AG04450 (cell line): ENCODE results near the gene STX2. TPM values are rescaled to one million over a fixed set of nuclear protein-coding genes. Genes with fewer than 3 reads are reported as not detected.

Source experiments
- CTCF ChIA-PET: fragments of 300-600, 350-600 bp; formaldehyde crosslinking; extraction: SDS; loops from one replicate; lab custom pipeline; 2022; ENCODE audit warnings: antibody characterized with exemption, inconsistent platforms; lab: Charles Lee
- POLR2A ChIA-PET: fragments of 350-600 bp; formaldehyde crosslinking; extraction: SDS; loops from one replicate; lab custom pipeline; 2021; ENCODE audit warnings: antibody characterized with exemption, inconsistent platforms; lab: Yijun Ruan, JAX
- DNase-seq: peaks from one replicate; pipeline ENCODE4 v3.0.0-alpha.2; 2011; ENCODE audit warnings: low read depth, low spot score
- H3K27ac ChIP-seq: one replicate; pipeline ENCODE4 v1.5.1; 2012; ENCODE audit warnings: low read depth, low read length, control low read depth
- H3K27me3 ChIP-seq: one replicate; pipeline ENCODE4 v1.6.0; 2012; ENCODE audit warnings: low read length; ENCODE audit not compliant: control insufficient read depth, insufficient read depth
- H3K4me3 ChIP-seq: 2 replicates; pipeline ENCODE4 v1.5.1; 2011; ENCODE audit warnings: mild to moderate bottlenecking, low read depth, low read length, control low read depth
- H3K9me3 ChIP-seq: 2 replicates; pipeline ENCODE4 v1.5.1; 2012; ENCODE audit warnings: low read length; ENCODE audit not compliant: control insufficient read depth, insufficient read depth
- polyA plus RNA-seq: library from polyadenylated mRNA; depleted of rRNA; stranded (reverse); fragments of >200 nt; gene quantifications from 2 replicates; pipeline ENCODE4 v1.2.3, GENCODE V29; 2011
- TF ChIP-seq, protein P1 (sequence below): IDR thresholded peaks from 2 replicates; pipeline ENCODE4 v1.5.1; 2011; ENCODE audit warnings: low read depth, low read length, control low read depth, inconsistent platforms

The STX2 gene
- polyA plus RNA-seq, 1 experiment = 42.8 TPM

- no peak for DNase-seq
- no peak overlapping the region for H3K27ac ChIP-seq
- peaks cover 2% of the 10 kb centered on the region for H3K27me3 ChIP-seq
- H3K9me3 ChIP-seq = peaks cover 10% of the 10 kb centered on the region
- TF ChIP-seq, protein P1, sequence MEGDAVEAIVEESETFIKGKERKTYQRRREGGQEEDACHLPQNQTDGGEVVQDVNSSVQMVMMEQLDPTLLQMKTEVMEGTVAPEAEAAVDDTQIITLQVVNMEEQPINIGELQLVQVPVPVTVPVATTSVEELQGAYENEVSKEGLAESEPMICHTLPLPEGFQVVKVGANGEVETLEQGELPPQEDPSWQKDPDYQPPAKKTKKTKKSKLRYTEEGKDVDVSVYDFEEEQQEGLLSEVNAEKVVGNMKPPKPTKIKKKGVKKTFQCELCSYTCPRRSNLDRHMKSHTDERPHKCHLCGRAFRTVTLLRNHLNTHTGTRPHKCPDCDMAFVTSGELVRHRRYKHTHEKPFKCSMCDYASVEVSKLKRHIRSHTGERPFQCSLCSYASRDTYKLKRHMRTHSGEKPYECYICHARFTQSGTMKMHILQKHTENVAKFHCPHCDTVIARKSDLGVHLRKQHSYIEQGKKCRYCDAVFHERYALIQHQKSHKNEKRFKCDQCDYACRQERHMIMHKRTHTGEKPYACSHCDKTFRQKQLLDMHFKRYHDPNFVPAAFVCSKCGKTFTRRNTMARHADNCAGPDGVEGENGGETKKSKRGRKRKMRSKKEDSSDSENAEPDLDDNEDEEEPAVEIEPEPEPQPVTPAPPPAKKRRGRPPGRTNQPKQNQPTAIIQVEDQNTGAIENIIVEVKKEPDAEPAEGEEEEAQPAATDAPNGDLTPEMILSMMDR = no peak
- POLR2A ChIA-PET = no interaction called here
- H3K4me3 ChIP-seq = no peak overlapping the region
- CTCF ChIA-PET = no interaction called here
These were observed 70.9 kb downstream of the STX2 start for GRCh38 chr12:130768120-130768519.

DNA sequence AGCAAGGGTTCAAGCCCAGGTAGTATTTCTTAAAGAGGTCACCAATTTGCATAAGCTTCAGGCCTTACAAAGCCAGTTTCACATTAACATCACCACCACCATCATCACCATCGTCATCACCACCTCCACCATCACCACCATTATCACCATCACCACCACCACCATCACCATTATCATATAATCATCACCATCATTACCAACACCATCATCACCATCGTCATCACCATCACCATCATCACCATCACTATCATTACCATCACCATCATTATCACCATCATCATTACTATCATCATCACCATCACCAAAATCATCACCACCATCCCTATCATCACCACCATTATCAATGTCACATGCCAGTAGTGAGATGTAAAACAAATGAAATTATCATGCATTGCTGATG lies 72.6 kb downstream of the STX2 start:
- POLR2A ChIA-PET = no interaction called here

GRCh38 chr12:130765186-130765659 lies 73.8 kb downstream of the STX2 start:
- H3K27me3 ChIP-seq = peaks cover 2% of the 10 kb centered on the region
- CTCF ChIA-PET = interaction anchor here (1.0 kb wide), 1 partner anchor 61 kb away, joined by 3 read pairs; no protein-coding TSS in a partner anchor
- peaks cover 25% of the 10 kb centered on the region for H3K9me3 ChIP-seq
- TF ChIP-seq, protein P1 = no peak
- no peak overlapping the region for H3K4me3 ChIP-seq
- POLR2A ChIA-PET = no interaction called here
- no peak for DNase-seq
- no peak overlapping the region for H3K27ac ChIP-seq

More for the DNA sequence above, 72.6 kb downstream of the STX2 start:
- CTCF ChIA-PET = no interaction called here
- Histone ChIP-seq H3K27ac (no peak overlapping the region), H3K27me3 (peaks cover 2% of the 10 kb centered on the region), H3K4me3 (no peak overlapping the region), H3K9me3 (peaks cover 19% of the 10 kb centered on the region)
- TF ChIP-seq, protein P1 = no peak
- DNase-seq = no peak

DNA sequence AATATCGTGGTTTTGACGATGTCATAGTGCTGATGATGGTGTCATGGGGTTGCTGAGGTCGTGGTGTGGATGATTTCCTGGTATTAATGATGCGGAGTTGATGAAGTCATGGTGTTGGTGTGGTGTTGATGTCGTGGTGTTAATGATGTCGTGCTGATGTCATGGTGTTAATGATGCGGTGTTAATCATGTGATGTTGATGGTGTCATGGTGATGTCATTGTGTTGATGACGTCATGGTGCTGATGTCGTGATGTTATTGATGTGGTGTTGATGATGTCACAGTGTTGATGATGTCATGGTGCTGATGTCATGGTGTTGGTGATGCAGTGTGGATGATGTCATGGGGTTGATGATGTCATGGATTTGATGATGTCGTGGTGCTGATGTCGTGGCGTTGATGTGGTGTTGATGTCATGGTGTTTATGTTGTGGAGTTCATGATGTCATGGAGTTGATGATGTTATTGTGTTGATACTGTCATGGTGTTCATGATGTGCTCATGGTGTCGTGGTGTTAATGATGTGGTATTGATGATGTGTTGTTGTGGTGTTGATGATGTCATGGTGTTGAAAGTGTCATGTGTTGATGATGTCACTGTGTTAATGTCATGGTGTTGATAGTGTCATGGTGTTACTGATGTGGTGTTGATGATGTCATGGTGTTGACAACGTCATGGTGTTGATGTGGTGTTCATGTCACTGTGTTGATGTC lies 74.4 kb downstream of the STX2 start:
- H3K4me3 ChIP-seq = no peak overlapping the region
- H3K27me3 ChIP-seq = peaks cover 2% of the 10 kb centered on the region
- H3K9me3 ChIP-seq = peaks cover 25% of the 10 kb centered on the region
- DNase-seq = no peak
- ChIA-PET CTCF (no interaction called here), POLR2A (no interaction called here)
- no peak overlapping the region for H3K27ac ChIP-seq
- TF ChIP-seq, protein P1 = no peak

DNA sequence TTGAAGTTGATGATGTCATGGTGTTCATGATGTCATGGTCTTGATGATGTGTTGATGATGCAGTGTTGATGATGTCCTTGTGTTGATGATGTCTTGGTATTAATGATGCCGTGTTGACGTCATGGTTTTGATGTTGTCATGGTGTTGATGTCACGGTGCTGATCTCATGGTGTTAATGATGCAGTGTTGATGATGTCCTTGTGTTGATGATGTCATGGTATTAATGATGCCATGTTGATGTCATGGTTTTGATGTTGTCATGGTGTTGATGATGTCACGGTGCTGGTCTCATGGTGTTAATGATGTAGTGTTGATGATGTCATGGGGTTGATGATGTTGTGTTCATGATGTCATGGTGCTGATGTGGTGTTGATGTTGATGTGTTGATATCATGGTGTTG lies 75.0 kb downstream of the STX2 start:
- CTCF ChIA-PET = interaction anchor here (1.7 kb wide), 1 partner anchor 56 kb away, joined by 6 read pairs; no protein-coding TSS in a partner anchor
- no peak for DNase-seq
- POLR2A ChIA-PET = no interaction called here
- TF ChIP-seq, protein P1 = no peak
- Histone ChIP-seq H3K9me3 (peaks cover 25% of the 10 kb centered on the region), H3K4me3 (no peak overlapping the region), H3K27ac (no peak overlapping the region), H3K27me3 (no peaks in the 10 kb centered on the region)
